HG02870 (cell line): ENCODE measurements around the gene PDZD8.

Experiments
- ATAC-seq: cut with Tn5 transposase; IDR thresholded peaks from one replicate; pipeline ENCODE4 v1.9.1; 2021; ENCODE audit warnings: mild to moderate bottlenecking, moderate library complexity; ENCODE audit not compliant: unreplicated experiment

PDZD8 gene, protein sequence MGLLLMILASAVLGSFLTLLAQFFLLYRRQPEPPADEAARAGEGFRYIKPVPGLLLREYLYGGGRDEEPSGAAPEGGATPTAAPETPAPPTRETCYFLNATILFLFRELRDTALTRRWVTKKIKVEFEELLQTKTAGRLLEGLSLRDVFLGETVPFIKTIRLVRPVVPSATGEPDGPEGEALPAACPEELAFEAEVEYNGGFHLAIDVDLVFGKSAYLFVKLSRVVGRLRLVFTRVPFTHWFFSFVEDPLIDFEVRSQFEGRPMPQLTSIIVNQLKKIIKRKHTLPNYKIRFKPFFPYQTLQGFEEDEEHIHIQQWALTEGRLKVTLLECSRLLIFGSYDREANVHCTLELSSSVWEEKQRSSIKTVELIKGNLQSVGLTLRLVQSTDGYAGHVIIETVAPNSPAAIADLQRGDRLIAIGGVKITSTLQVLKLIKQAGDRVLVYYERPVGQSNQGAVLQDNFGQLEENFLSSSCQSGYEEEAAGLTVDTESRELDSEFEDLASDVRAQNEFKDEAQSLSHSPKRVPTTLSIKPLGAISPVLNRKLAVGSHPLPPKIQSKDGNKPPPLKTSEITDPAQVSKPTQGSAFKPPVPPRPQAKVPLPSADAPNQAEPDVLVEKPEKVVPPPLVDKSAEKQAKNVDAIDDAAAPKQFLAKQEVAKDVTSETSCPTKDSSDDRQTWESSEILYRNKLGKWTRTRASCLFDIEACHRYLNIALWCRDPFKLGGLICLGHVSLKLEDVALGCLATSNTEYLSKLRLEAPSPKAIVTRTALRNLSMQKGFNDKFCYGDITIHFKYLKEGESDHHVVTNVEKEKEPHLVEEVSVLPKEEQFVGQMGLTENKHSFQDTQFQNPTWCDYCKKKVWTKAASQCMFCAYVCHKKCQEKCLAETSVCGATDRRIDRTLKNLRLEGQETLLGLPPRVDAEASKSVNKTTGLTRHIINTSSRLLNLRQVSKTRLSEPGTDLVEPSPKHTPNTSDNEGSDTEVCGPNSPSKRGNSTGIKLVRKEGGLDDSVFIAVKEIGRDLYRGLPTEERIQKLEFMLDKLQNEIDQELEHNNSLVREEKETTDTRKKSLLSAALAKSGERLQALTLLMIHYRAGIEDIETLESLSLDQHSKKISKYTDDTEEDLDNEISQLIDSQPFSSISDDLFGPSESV

GRCh38 chr10:117375360-117376178, at the start of gene PDZD8:
Gene PDZD8, minus strand, starts transcription at chr10:117375440. Its CDS starts 213 bp downstream, at chr10:117375227.
- ATAC-seq: peak; percentile 79

- no peak for ATAC-seq
These were observed 48.9 kb upstream of the PDZD8 start for GRCh38 chr10:117424171-117424570.

DNA sequence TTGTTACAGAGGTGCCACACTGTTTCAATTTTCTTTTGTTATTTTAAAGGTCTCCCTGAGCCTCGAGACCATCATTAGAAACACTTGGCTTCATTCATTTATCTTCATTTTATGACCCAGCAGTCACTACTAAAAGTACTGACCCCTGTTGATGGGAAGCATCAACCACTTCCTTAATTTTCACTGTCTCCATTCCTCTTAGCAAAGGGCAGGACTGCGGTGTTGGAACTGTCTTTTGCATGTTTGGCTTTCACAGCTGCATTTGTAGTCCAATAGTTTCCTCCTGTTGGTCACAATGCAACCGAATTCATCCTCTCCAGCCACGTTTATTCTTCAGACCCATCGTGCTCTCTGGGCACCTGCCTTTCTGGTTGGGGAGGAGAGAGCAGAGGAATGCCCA, 46.7 kb upstream of the PDZD8 start:
- ATAC-seq: no peak

DNA sequence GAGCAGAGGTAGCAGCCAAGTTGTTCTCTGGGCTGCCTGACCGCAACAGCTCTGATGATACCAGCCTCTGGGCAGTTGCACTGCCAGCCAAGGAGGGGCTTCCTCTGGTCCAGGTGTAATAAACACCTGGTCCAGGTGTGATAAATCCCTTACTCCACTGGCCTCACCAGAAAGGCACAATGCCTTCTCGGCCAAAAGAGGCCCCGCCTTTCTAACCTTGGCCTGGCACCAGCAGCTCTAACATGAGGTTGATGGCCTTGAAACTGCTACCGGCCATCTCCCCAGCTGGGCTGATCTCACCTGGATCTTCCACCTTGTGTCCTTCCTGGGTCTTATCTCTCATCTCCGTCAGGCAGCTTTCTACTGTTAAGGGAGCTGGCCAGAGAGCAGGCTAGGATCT, 45.5 kb upstream of the PDZD8 start:
- no peak for ATAC-seq

DNA sequence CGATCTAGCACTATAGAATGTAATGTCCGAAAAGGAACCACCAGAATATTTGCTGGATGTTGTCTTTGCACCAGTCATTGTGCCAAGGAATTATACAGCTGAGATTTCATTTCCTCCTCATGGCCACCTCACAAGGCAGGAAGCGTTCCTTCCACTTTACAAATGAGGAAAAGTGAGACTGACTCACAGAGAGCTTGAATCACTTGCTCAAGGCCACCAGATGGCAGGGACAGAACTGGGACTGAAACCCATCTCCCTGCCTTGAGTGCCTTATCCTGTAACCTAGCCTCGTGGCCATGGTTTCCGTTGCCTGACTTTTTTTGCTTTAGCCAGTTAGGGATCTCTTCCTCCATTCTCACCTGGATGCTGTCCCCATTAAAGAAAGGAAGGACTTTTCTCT, 44.7 kb upstream of the PDZD8 start:
- no peak for ATAC-seq

DNA sequence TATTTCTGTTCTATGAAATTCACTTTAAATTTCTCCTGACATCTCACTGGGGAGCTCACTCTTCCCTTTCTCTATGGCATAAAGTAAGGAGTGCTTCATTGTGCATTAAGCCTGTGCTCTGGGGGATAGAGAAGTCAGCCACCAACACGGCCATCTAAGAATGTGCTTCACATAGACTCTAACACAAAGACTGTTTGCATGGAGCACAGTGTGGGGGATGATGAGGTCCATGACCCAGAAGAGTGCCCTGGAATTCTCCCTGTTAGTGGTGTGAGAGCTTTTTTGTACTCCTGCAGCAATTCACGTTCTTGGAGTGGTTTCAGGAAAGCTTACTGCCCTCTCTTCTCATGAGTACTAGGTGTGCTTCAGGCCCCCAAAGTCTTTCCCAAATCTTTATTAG, 43.9 kb upstream of the PDZD8 start:
- no peak for ATAC-seq

DNA sequence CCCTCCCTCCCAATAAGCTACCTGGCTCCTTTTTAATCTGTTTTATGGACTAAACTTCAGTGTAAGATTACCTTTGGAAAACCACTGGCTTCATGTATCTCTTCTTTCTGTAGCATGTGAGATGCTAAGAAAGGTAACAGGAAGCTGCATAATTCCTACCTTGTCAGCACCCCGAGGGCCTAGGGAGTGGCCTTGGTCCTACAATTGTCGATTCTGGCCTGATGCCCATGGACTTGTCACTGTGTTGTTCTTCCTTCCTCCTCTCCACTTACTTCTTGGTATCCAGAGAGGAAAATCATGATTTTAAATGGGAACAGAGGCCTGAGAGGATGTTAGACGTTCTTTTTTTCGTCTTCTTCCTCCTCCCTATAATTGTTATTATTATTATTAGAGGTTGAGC, 42.9 kb upstream of the PDZD8 start:
- no peak for ATAC-seq

- ATAC-seq: no peak
These were observed 42.0 kb upstream of the PDZD8 start for GRCh38 chr10:117417196-117417595.

- no peak for ATAC-seq
These were observed 38.8 kb upstream of the PDZD8 start for GRCh38 chr10:117413928-117414618.

GRCh38 chr10:117412469-117413010, 37.3 kb upstream of the PDZD8 start:
- no peak for ATAC-seq

- no peak for ATAC-seq
These were observed 36.5 kb upstream of the PDZD8 start for GRCh38 chr10:117411479-117412399.

DNA sequence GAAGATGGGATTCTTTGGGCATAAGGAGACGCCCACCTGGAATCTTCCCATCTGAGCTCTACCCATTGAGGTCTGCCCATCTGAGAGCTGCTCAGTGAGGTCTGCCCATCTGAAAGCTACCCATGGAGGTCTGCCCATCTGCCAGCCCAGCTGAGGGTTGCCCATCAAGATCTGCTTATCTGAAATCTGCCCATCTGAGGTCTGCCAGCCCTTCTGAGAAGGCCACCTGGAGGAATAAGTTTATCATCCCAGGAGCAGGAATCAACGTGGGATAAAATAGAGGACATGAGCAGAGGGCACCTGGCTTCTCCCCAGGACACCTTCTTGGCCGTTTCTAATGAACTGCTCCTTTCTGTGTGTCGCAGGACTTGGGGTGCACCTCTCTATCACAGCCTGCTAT, 35.3 kb upstream of the PDZD8 start:
- ATAC-seq: no peak

DNA sequence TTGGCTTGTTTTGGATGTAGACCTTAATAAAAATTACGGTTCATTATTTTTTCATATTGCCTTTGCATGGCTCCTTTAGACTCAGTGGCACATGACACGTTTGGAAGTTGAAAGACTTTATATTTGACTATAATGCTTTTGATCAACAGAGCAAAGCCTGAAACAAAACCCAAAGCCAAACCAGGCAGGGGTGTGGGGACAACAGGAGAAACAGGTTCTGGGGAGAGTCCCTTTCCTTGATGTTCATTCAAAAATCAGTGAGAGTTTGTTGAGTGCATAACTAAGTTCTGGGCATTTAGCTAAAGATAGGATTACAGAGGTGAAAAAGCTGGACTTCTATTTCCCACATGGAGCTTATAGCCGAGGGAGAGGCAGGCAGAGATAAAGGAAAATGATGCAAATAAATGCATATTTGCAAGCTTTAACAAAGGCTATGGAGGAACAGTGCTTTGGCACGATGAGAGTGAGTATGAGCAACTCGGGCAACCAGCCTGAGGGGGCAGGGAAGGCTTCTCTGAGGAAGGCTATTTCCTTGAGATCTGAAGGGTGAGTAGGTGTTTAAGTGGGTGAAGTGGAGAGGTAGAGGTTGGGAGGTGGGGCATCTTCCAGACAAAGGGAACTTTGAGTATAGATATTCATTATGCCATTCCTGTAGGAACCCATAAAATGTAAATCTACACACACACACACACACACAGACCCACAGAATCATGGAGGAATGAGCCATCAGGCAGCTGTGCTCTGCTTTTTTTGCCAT, 34.5 kb upstream of the PDZD8 start:
- ATAC-seq: no peak

GRCh38 chr10:117408436-117409384, 33.5 kb upstream of the PDZD8 start:
- no peak for ATAC-seq

GRCh38 chr10:117405730-117406129, 30.5 kb upstream of the PDZD8 start:
- no peak for ATAC-seq

DNA sequence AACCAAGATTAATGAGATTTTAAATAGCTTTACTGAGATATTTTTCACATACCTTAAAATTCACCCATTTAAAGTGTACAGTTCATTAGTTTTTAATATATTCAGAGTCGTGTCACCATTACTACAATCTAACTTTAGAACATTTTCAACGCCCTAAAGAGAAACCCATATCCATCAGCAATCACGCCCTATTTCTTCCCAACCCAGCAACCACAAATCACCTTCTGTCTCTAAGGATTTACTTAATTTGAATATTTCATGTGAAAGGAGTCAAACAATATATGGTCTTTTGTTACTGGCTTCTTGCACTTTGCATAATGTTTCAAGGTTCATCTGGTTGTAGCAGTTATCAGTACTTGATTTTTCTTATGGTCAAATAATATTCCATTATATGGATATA, 25.1 kb upstream of the PDZD8 start:
- no peak for ATAC-seq
